Measurements from ENCODE around the gene MLLT3. TPM values are rescaled to one million over a fixed set of nuclear protein-coding genes. Genes with fewer than 3 reads are reported as not detected.

MLLT3 gene
- total RNA-seq, 1 experiment from 2014 or later: 7.0 TPM

DNA sequence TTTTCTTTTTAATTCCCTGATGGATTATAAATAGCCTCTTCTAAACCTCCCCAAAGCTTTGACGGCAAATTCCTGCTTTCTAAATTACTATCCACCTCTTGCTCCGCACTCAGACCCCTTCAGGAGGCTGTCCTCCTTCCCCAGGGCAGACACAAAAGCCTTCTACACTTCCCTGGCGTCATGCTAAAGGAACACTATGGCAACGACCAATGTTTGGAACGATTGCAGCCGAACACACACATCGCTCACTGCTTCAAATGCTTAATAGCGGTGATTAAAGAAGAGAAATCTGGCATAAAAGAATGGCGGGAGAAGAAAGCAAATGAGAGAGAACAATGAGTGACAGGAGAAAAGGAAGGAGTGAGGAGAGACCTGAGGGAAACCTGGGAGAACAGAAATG, 297.3 kb downstream of the MLLT3 start (continued):
- TF ChIP-seq E2F5 (CRISPR knock-in tag; IDR thresholded peaks at IDR 0.05): no peak
- no peak for TF ChIP-seq HMGXB4 (CRISPR knock-in tag; IDR thresholded peaks at IDR 0.05)

- H3K36me3 Mint-ChIP-seq: no peaks in the 10 kb centered on the region
- TF ChIP-seq ZNF671 (CRISPR knock-in tag; IDR thresholded peaks at IDR 0.05) (no peak), ZNF281 (CRISPR knock-in tag; IDR thresholded peaks at IDR 0.05) (no peak), JUN (CRISPR knock-in tag; IDR thresholded peaks at IDR 0.05) (no peak), ZNF219 (CRISPR knock-in tag; IDR thresholded peaks at IDR 0.05; ENCODE audit: borderline replicate concordance) (no peak), IRF2 (CRISPR knock-in tag; IDR thresholded peaks at IDR 0.05; ENCODE audit: borderline replicate concordance, low read depth) (no peak), CBFB (CRISPR knock-in tag; IDR thresholded peaks at IDR 0.05; ENCODE audit: low read depth) (no peak), NFATC4 (CRISPR knock-in tag; IDR thresholded peaks at IDR 0.05) (no peak)
- TF ChIP-seq, protein P1, sequence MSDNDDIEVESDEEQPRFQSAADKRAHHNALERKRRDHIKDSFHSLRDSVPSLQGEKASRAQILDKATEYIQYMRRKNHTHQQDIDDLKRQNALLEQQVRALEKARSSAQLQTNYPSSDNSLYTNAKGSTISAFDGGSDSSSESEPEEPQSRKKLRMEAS (CRISPR knock-in tag; IDR thresholded peaks at IDR 0.05): no peak
- TF ChIP-seq, protein P2, sequence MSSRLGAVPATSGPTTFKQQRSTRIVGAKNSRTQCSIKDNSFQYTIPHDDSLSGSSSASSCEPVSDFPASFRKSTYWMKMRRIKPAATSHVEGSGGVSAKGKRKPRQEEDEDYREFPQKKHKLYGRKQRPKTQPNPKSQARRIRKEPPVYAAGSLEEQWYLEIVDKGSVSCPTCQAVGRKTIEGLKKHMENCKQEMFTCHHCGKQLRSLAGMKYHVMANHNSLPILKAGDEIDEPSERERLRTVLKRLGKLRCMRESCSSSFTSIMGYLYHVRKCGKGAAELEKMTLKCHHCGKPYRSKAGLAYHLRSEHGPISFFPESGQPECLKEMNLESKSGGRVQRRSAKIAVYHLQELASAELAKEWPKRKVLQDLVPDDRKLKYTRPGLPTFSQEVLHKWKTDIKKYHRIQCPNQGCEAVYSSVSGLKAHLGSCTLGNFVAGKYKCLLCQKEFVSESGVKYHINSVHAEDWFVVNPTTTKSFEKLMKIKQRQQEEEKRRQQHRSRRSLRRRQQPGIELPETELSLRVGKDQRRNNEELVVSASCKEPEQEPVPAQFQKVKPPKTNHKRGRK (CRISPR knock-in tag; IDR thresholded peaks at IDR 0.05; ENCODE audit: borderline replicate concordance): no peak
- no peaks in the 10 kb centered on the region for H3K9me3 Mint-ChIP-seq
- no peak overlapping the region for H3K27ac Mint-ChIP-seq
- no peak overlapping the region for H3K4me3 Mint-ChIP-seq
- H3K27me3 Mint-ChIP-seq (ENCODE audit: low read depth): no peaks in the 10 kb centered on the region
- no peak for DNase-seq (ENCODE audit: low spot score)
- CTCF ChIA-PET: interaction anchor here (1.4 kb wide), 1 partner anchor 11 kb away, joined by 5 read pairs; no protein-coding TSS in a partner anchor
- no peak for ATAC-seq
- H3K4me1 Mint-ChIP-seq: peaks cover 18% of the 10 kb centered on the region
- POLR2A ChIA-PET: no interaction called here
Observed at GRCh38 chr9:20322212-20322611, 300.1 kb downstream of the MLLT3 start.

GRCh38 chr9:20321423-20322082, 300.7 kb downstream of the MLLT3 start:
- Mint-ChIP-seq H3K9me3 (0 out of 2 replicates have a peak, but pooled peaks cover 3% of the 10 kb centered on the region), H3K4me3 (no peak overlapping the region), H3K36me3 (no peaks in the 10 kb centered on the region), H3K27me3 (ENCODE audit: low read depth) (no peaks in the 10 kb centered on the region; the same call in 1 of the 2 replicates), H3K27ac (no peak overlapping the region), H3K4me1 (peaks cover 22% of the 10 kb centered on the region)
- ChIA-PET POLR2A (no interaction called here), CTCF (interaction anchor here (1.4 kb wide), 1 partner anchor 12 kb away, joined by 5 read pairs; no protein-coding TSS in a partner anchor)
- TF ChIP-seq ZNF671 (CRISPR knock-in tag; IDR thresholded peaks at IDR 0.05): no peak
- no peak for TF ChIP-seq MLX (CRISPR knock-in tag; IDR thresholded peaks at IDR 0.05)
- no peak for TF ChIP-seq ZNF138 (CRISPR knock-in tag; conservative IDR thresholded peaks at IDR 0.05)
- no peak for TF ChIP-seq TEAD4 (CRISPR knock-in tag; IDR thresholded peaks at IDR 0.05)
- TF ChIP-seq USF1 (CRISPR knock-in tag; IDR thresholded peaks at IDR 0.05): no peak
- DNase-seq (ENCODE audit: low spot score) (no peak), ATAC-seq (no peak)
